Nephron progenitor cell (in vitro differentiated cells): ENCODE results near the gene AMFR.
A peak's percentile ranks its signal among the peaks of the same experiment; 100 is the strongest.
"Not testable (repeated sequence)": the region's sequence is repeated elsewhere in the genome, so short reads cannot be mapped to it uniquely, and the experiment has no call there.

ENCODE experiments used
- DNase-seq: peaks from one replicate; pipeline ENCODE4 v3.0.0; 2021
- H3K27ac Mint-ChIP-seq: 2 replicates; pipeline ENCODE4 v1.8.0; 2021; ENCODE audit warnings: mild to moderate bottlenecking, moderate library complexity, mixed read lengths
- H3K27me3 Mint-ChIP-seq: 2 replicates; pipeline ENCODE4 v1.8.0; 2021; ENCODE audit warnings: mild to moderate bottlenecking, low read depth, mixed read lengths; ENCODE audit not compliant: poor library complexity
- H3K36me3 Mint-ChIP-seq: 2 replicates; pipeline ENCODE4 v1.8.0; 2021; ENCODE audit warnings: low read depth, mixed read lengths
- H3K4me1 Mint-ChIP-seq: 2 replicates; pipeline ENCODE4 v1.8.0; 2021; ENCODE audit warnings: mixed read lengths
- H3K4me3 Mint-ChIP-seq: 2 replicates; pipeline ENCODE4 v1.8.0; 2021; ENCODE audit warnings: mild to moderate bottlenecking, moderate library complexity, mixed read lengths
- H3K9me3 Mint-ChIP-seq: 2 replicates; pipeline ENCODE4 v1.8.0; 2021; ENCODE audit warnings: mild to moderate bottlenecking, moderate library complexity, mixed read lengths
- CTCF ChIP-seq: fragments of 200-600 bp; sonication (generic); IDR thresholded peaks from 2 replicates; pipeline ENCODE4 v1.5.0; 2021; ENCODE audit warnings: antibody characterized with exemption

The AMFR gene

DNA sequence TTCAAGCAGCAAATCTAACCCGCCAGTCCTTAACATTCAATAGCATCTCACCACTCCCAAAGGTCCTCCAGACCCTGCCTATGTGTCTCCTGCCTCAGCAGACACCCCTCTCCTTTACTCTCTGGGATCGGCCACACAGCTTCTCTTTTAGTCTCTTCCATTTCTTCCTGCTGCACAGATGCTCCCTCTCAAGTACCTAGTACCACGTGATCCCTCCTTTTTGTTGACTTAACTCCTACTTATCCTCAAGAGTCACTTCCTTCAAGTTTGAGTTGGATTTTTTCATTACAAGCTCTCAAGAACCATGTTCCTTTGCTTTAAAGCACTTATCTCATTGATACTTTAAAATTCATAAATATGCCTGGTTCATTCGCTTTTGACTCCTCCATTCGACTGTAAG lies 24.9 kb downstream of the AMFR start:
- no peak overlapping the region for H3K4me3 Mint-ChIP-seq
- H3K9me3 Mint-ChIP-seq: peaks cover 11% of the 10 kb centered on the region
- TF ChIP-seq CTCF: no peak
- peaks cover 71% of the 10 kb centered on the region for H3K36me3 Mint-ChIP-seq
- H3K27ac Mint-ChIP-seq: peak overlapping the region; percentile 3
- H3K4me1 Mint-ChIP-seq: no peaks in the 10 kb centered on the region
- no peaks in the 10 kb centered on the region for H3K27me3 Mint-ChIP-seq
- DNase-seq: no peak

- H3K9me3 Mint-ChIP-seq: peaks cover 15% of the 10 kb centered on the region
- no peaks in the 10 kb centered on the region for H3K27me3 Mint-ChIP-seq
- H3K27ac Mint-ChIP-seq: no peak overlapping the region
- no peak for TF ChIP-seq CTCF
- no peak overlapping the region for H3K4me3 Mint-ChIP-seq
- peaks cover 71% of the 10 kb centered on the region for H3K36me3 Mint-ChIP-seq
- no peak for DNase-seq
- no peaks in the 10 kb centered on the region for H3K4me1 Mint-ChIP-seq
These were observed 25.9 kb downstream of the AMFR start for GRCh38 chr16:56399486-56399885.

DNA sequence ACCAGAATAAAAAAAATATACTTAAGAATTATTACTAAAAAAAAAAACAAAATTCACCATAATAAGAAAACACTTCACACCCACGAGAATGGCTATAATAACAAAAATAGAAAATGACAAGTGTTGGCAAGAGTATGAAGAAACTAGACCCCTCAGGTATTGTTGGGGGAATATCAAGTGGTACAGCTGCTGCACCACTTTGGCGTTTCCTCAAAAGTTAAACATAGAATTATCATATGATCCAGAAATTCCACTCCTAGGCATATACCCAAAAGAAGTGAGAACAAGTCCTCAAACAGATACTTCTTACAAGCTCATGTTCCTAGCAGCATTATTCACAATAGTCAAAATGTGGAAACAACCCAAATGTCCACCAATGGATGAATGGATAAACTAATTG lies 26.3 kb downstream of the AMFR start:
- Mint-ChIP-seq H3K9me3 (peaks cover 18% of the 10 kb centered on the region), H3K36me3 (peaks cover 71% of the 10 kb centered on the region), H3K27ac (no peak overlapping the region), H3K4me3 (no peak overlapping the region), H3K4me1 (no peaks in the 10 kb centered on the region), H3K27me3 (no peaks in the 10 kb centered on the region)
- DNase-seq: no peak
- no peak for TF ChIP-seq CTCF

DNA sequence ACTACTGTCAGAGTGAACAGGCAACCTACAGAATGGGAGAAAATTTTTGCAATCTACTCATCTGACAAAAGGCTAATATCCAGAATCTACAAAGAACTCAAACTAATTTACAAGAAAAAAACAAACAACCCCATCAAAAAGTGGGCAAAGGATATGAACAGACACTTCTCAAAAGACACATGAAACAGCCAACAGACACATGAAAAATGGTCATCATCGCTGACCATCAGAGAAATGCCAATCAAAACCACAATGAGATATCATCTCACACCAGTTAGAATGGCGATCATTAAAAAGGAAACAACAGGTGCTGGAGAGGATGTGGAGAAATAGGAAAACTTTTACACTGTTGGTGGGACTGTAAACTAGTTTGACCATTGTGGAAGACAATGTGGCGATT lies 28.6 kb downstream of the AMFR start:
- not testable (repeated sequence) for H3K27ac Mint-ChIP-seq, H3K27me3 Mint-ChIP-seq, H3K4me1 Mint-ChIP-seq, H3K4me3 Mint-ChIP-seq, DNase-seq
- Mint-ChIP-seq H3K9me3 (peaks cover 39% of the 10 kb centered on the region), H3K36me3 (peaks cover 83% of the 10 kb centered on the region)

- no peak overlapping the region for H3K27ac Mint-ChIP-seq
- peaks cover 86% of the 10 kb centered on the region for H3K36me3 Mint-ChIP-seq
These were observed 35.8 kb downstream of the AMFR start for GRCh38 chr16:56389554-56389953.

GRCh38 chr16:56388209-56388608 lies 37.1 kb downstream of the AMFR start:
- Mint-ChIP-seq H3K4me1 (peaks cover 19% of the 10 kb centered on the region), H3K4me3 (no peak overlapping the region), H3K27me3 (no peaks in the 10 kb centered on the region), H3K27ac (no peak overlapping the region), H3K36me3 (peaks cover 86% of the 10 kb centered on the region), H3K9me3 (peaks cover 34% of the 10 kb centered on the region)
- DNase-seq: no peak
- no peak for TF ChIP-seq CTCF

More at GRCh38 chr16:56389554-56389953, 35.8 kb downstream of the AMFR start:
- peaks cover 36% of the 10 kb centered on the region for H3K9me3 Mint-ChIP-seq
- no peak overlapping the region for H3K4me3 Mint-ChIP-seq
- TF ChIP-seq CTCF: no peak
- DNase-seq: no peak
- no peaks in the 10 kb centered on the region for H3K27me3 Mint-ChIP-seq
- peaks cover 7% of the 10 kb centered on the region for H3K4me1 Mint-ChIP-seq
